Neural progenitor cell (in vitro differentiated cells): ENCODE results near the gene SNAI1. TPM values are rescaled to one million over a fixed set of nuclear protein-coding genes. Genes with fewer than 3 reads are reported as not detected.
"Not testable (repeated sequence)": the region's sequence is repeated elsewhere in the genome, so short reads cannot be mapped to it uniquely, and the experiment has no call there.

ENCODE experiments used
- DNase-seq: peaks from one replicate; pipeline ENCODE4 v3.0.0-alpha.2; 2016; ENCODE audit warnings: low spot score
- H2AFZ ChIP-seq: fragments of 200-600 bp; sonication (generic); replicated peaks from 2 replicates; pipeline ENCODE4 v1.6.1; 2016; ENCODE audit warnings: antibody characterized with exemption
- H3F3A ChIP-seq: fragments of 200-600 bp; sonication (generic); 2 replicates; pipeline ENCODE4 v1.6.1; 2016; ENCODE audit warnings: antibody characterized with exemption, low read depth
- H3K27ac ChIP-seq: fragments of 200-600 bp; sonication (generic); 2 replicates; pipeline ENCODE4 v1.5.1; 2016; ENCODE audit warnings: mild to moderate bottlenecking
- H3K27me3 ChIP-seq: fragments of 200-600 bp; sonication (generic); 2 replicates; pipeline ENCODE4 v1.6.1; 2016; ENCODE audit warnings: mild to moderate bottlenecking, moderate library complexity
- H3K36me3 ChIP-seq: fragments of 200-600 bp; sonication (generic); 2 replicates; pipeline ENCODE4 v1.5.1; 2016
- H3K4me1 ChIP-seq: fragments of 200-600 bp; sonication (generic); 2 replicates; pipeline ENCODE4 v1.6.1; 2016; ENCODE audit warnings: mixed run types
- H3K4me2 ChIP-seq: fragments of 200-600 bp; sonication (generic); 2 replicates; pipeline ENCODE4 v1.6.1; 2016
- H3K4me3 ChIP-seq: fragments of 200-600 bp; sonication (generic); 2 replicates; pipeline ENCODE4 v1.5.1; 2016
- H3K79me2 ChIP-seq: fragments of 200-600 bp; sonication (generic); 2 replicates; pipeline ENCODE4 v1.6.1; 2016; ENCODE audit warnings: low read depth
- H3K9ac ChIP-seq: fragments of 200-600 bp; sonication (generic); 2 replicates; pipeline ENCODE4 v1.6.1; 2016
- H3K9me3 ChIP-seq: fragments of 200-600 bp; sonication (generic); 2 replicates; pipeline ENCODE4 v1.5.1; 2016; ENCODE audit warnings: low read depth
- H4K20me1 ChIP-seq: fragments of 200-600 bp; sonication (generic); 2 replicates; pipeline ENCODE4 v1.6.1; 2016; ENCODE audit warnings: low read depth
- H3K27ac Mint-ChIP-seq: 3 replicates; pipeline ENCODE4 v1.8.0; 2021; ENCODE audit warnings: mixed read lengths
- H3K27me3 Mint-ChIP-seq: 2 replicates; pipeline ENCODE4 v1.8.0; 2022; ENCODE audit warnings: low read depth, mild to moderate bottlenecking, inconsistent platforms, moderate library complexity, mixed read lengths; ENCODE audit not compliant: insufficient read depth
- H3K36me3 Mint-ChIP-seq: 3 replicates; pipeline ENCODE4 v1.8.0; 2021; ENCODE audit warnings: mixed read lengths
- H3K4me1 Mint-ChIP-seq: 3 replicates; pipeline ENCODE4 v1.8.0; 2021; ENCODE audit warnings: mixed read lengths
- H3K4me3 Mint-ChIP-seq: 3 replicates; pipeline ENCODE4 v1.8.0; 2021; ENCODE audit warnings: mild to moderate bottlenecking, moderate library complexity, mixed read lengths
- H3K9me3 Mint-ChIP-seq: 3 replicates; pipeline ENCODE4 v1.8.0; 2020; ENCODE audit warnings: mixed read lengths
- CTCF ChIP-seq: fragments of 200-600 bp; sonication (generic); IDR thresholded peaks from 2 replicates; pipeline ENCODE4 v1.5.1; 2017; ENCODE audit warnings: antibody characterized with exemption, mild to moderate bottlenecking
- EZH2 ChIP-seq: fragments of 200-600 bp; sonication (generic); IDR thresholded peaks from 2 replicates; pipeline ENCODE4 v1.6.1; 2017; ENCODE audit warnings: antibody characterized with exemption, mild to moderate bottlenecking, moderate library complexity
- EZH2phosphoT487 ChIP-seq: fragments of 200-600 bp; sonication (generic); IDR thresholded peaks from 2 replicates; pipeline ENCODE4 v1.6.1; 2017; ENCODE audit warnings: antibody characterized with exemption
- total RNA-seq: library from RNA; depleted of rRNA; stranded (reverse); fragments of >200 nt; gene quantifications from 2 replicates; pipeline ENCODE4 v1.2.3, GENCODE V29; 2015; ENCODE audit warnings: low replicate concordance

The SNAI1 gene
- total RNA-seq, 1 donor from 2014 or later = 1.1 TPM

GRCh38 chr20:49995586-49995985 lies 12.8 kb downstream of the SNAI1 start:
- Histone ChIP-seq H3K4me1 (peaks cover 6% of the 10 kb centered on the region), H3F3A (peaks cover 8% of the 10 kb centered on the region), H3K9ac (no peak overlapping the region), H4K20me1 (no peaks in the 10 kb centered on the region), H3K27ac (no peak overlapping the region), H3K4me2 (no peak overlapping the region), H3K79me2 (no peaks in the 10 kb centered on the region), H3K27me3 (no peaks in the 10 kb centered on the region), H3K4me3 (no peak overlapping the region), H3K36me3 (no peaks in the 10 kb centered on the region), H2AFZ (no peak overlapping the region), H3K9me3 (no peaks in the 10 kb centered on the region)
- DNase-seq = no peak
- Mint-ChIP-seq H3K9me3 (no peaks in the 10 kb centered on the region), H3K4me3 (no peak overlapping the region), H3K27me3 (no peaks in the 10 kb centered on the region), H3K4me1 (peaks cover 18% of the 10 kb centered on the region), H3K36me3 (no peaks in the 10 kb centered on the region), H3K27ac (peak overlapping the region; percentile 42)
- no peak for TF ChIP-seq CTCF
- TF ChIP-seq EZH2phosphoT487 = no peak
- no peak for TF ChIP-seq EZH2

- not testable (repeated sequence) for H3K4me1 ChIP-seq, H3K4me1 Mint-ChIP-seq, H3K4me3 ChIP-seq, H3K4me2 ChIP-seq, H3K79me2 ChIP-seq, H4K20me1 ChIP-seq, H3F3A ChIP-seq, H3K9ac ChIP-seq, H3K27me3 Mint-ChIP-seq, H3K36me3 ChIP-seq, H3K9me3 Mint-ChIP-seq, H3K27me3 ChIP-seq, H2AFZ ChIP-seq, H3K9me3 ChIP-seq, DNase-seq, H3K36me3 Mint-ChIP-seq, H3K4me3 Mint-ChIP-seq, H3K27ac ChIP-seq
- H3K27ac Mint-ChIP-seq = peak overlapping the region; percentile 63
Observed at GRCh38 chr20:49998478-49999188, 15.9 kb downstream of the SNAI1 start.

- H3K4me1 Mint-ChIP-seq = peaks cover 6% of the 10 kb centered on the region
- no peak for DNase-seq
- H3K9me3 ChIP-seq = no peaks in the 10 kb centered on the region
- no peaks in the 10 kb centered on the region for H3K36me3 Mint-ChIP-seq
- no peaks in the 10 kb centered on the region for H3K27me3 ChIP-seq
- no peak overlapping the region for H3K27ac Mint-ChIP-seq
- no peaks in the 10 kb centered on the region for H4K20me1 ChIP-seq
- H3K4me1 ChIP-seq = no peaks in the 10 kb centered on the region
- peaks cover 4% of the 10 kb centered on the region for H3K27me3 Mint-ChIP-seq
- no peak overlapping the region for H3K4me3 Mint-ChIP-seq
- no peaks in the 10 kb centered on the region for H3K79me2 ChIP-seq
- H3K4me2 ChIP-seq = no peak overlapping the region
- H3K4me3 ChIP-seq = no peak overlapping the region
- H3F3A ChIP-seq = no peaks in the 10 kb centered on the region
- H3K27ac ChIP-seq = no peak overlapping the region
- peaks cover 3% of the 10 kb centered on the region for H3K9me3 Mint-ChIP-seq
- no peak for TF ChIP-seq CTCF
- no peak overlapping the region for H3K9ac ChIP-seq
- H3K36me3 ChIP-seq = no peaks in the 10 kb centered on the region
- H2AFZ ChIP-seq = no peak overlapping the region
Observed at GRCh38 chr20:49999329-49999728, 16.5 kb downstream of the SNAI1 start.

GRCh38 chr20:50000548-50001222 lies 17.9 kb downstream of the SNAI1 start:
- not testable (repeated sequence) for H3F3A ChIP-seq, H3K27ac Mint-ChIP-seq, H4K20me1 ChIP-seq, H3K36me3 Mint-ChIP-seq, H3K27ac ChIP-seq, H3K4me1 ChIP-seq, H3K4me2 ChIP-seq, H3K4me3 ChIP-seq, H3K9me3 Mint-ChIP-seq, H3K4me3 Mint-ChIP-seq, DNase-seq, H3K27me3 Mint-ChIP-seq, H3K79me2 ChIP-seq, H3K9ac ChIP-seq, H3K27me3 ChIP-seq, H3K9me3 ChIP-seq, H3K4me1 Mint-ChIP-seq, H2AFZ ChIP-seq, H3K36me3 ChIP-seq
